HG02588 (cell line): ENCODE results near the gene CADPS.

Source experiments
- ATAC-seq: cut with Tn5 transposase; IDR thresholded peaks from one replicate; pipeline ENCODE4 v1.9.1; 2021; ENCODE audit warnings: mild to moderate bottlenecking, moderate library complexity; ENCODE audit not compliant: unreplicated experiment

Gene CADPS

GRCh38 chr3:62700357-62700756 lies 174.9 kb downstream of the CADPS start:
- no peak for ATAC-seq

- no peak for ATAC-seq
Measured at GRCh38 chr3:62699728-62700127, 175.5 kb downstream of the CADPS start.

GRCh38 chr3:62696011-62696410 lies 179.2 kb downstream of the CADPS start:
- no peak for ATAC-seq

- ATAC-seq: no peak
Measured at GRCh38 chr3:62688812-62689211, 186.4 kb downstream of the CADPS start.

- no peak for ATAC-seq
Measured at GRCh38 chr3:62688050-62688449, 187.2 kb downstream of the CADPS start.

GRCh38 chr3:62686503-62687294 lies 188.5 kb downstream of the CADPS start:
- no peak for ATAC-seq

GRCh38 chr3:62682826-62683225 lies 192.4 kb downstream of the CADPS start:
- no peak for ATAC-seq

- ATAC-seq: no peak
Measured at GRCh38 chr3:62679988-62680387, 195.2 kb downstream of the CADPS start.

GRCh38 chr3:62678841-62679240 lies 196.4 kb downstream of the CADPS start:
- ATAC-seq: no peak

- no peak for ATAC-seq
Measured at GRCh38 chr3:62677926-62678325, 197.3 kb downstream of the CADPS start.

- no peak for ATAC-seq
Measured at GRCh38 chr3:62676689-62677271, 198.4 kb downstream of the CADPS start.

GRCh38 chr3:62675492-62675891 lies 199.7 kb downstream of the CADPS start:
- ATAC-seq: no peak

GRCh38 chr3:62672988-62673313 lies 202.3 kb downstream of the CADPS start:
- ATAC-seq: no peak

GRCh38 chr3:62672270-62672987 lies 202.8 kb downstream of the CADPS start:
- peak; percentile 79 for ATAC-seq

- ATAC-seq: no peak
Measured at GRCh38 chr3:62670351-62670750, 204.9 kb downstream of the CADPS start.

GRCh38 chr3:62669161-62669560 lies 206.1 kb downstream of the CADPS start:
- ATAC-seq: no peak

- ATAC-seq: no peak
Measured at GRCh38 chr3:62667714-62668113, 207.5 kb downstream of the CADPS start.

GRCh38 chr3:62665627-62666437 lies 209.4 kb downstream of the CADPS start:
- peak; percentile 87 for ATAC-seq

- no peak for ATAC-seq
Measured at GRCh38 chr3:62662677-62663076, 212.5 kb downstream of the CADPS start.

- no peak for ATAC-seq
Measured at GRCh38 chr3:62659660-62660059, 215.6 kb downstream of the CADPS start.

- ATAC-seq: no peak
Measured at GRCh38 chr3:62655691-62656063, 219.5 kb downstream of the CADPS start.
